Measurements from ENCODE around the gene WASF3. TPM values are rescaled to one million over a fixed set of nuclear protein-coding genes. Genes with fewer than 3 reads are reported as not detected.

The WASF3 gene
- total RNA-seq, 1 experiment from 2014 or later: 3.4 TPM

GRCh38 chr13:26711211-26711610, 153.7 kb downstream of the WASF3 start:
- TF ChIP-seq SIN3A (IDR thresholded peaks at IDR 0.05; ENCODE audit: low read depth) (no peak), FOSL1 (IDR thresholded peaks at IDR 0.05; ENCODE audit: low read depth) (no peak), EZH2 (IDR thresholded peaks at IDR 0.05) (no peak), RAD21 (IDR thresholded peaks at IDR 0.05; ENCODE audit: low read depth) (no peak), CEBPB (IDR thresholded peaks at IDR 0.05; ENCODE audit: low read depth) (no peak), JUND (IDR thresholded peaks at IDR 0.05) (no peak), SP1 (IDR thresholded peaks at IDR 0.05; ENCODE audit: low read depth) (no peak), MAX (IDR thresholded peaks at IDR 0.05) (no peak)
- TF ChIP-seq, protein P1, sequence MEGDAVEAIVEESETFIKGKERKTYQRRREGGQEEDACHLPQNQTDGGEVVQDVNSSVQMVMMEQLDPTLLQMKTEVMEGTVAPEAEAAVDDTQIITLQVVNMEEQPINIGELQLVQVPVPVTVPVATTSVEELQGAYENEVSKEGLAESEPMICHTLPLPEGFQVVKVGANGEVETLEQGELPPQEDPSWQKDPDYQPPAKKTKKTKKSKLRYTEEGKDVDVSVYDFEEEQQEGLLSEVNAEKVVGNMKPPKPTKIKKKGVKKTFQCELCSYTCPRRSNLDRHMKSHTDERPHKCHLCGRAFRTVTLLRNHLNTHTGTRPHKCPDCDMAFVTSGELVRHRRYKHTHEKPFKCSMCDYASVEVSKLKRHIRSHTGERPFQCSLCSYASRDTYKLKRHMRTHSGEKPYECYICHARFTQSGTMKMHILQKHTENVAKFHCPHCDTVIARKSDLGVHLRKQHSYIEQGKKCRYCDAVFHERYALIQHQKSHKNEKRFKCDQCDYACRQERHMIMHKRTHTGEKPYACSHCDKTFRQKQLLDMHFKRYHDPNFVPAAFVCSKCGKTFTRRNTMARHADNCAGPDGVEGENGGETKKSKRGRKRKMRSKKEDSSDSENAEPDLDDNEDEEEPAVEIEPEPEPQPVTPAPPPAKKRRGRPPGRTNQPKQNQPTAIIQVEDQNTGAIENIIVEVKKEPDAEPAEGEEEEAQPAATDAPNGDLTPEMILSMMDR (IDR thresholded peaks at IDR 0.05 in 2 of 3, conservative IDR thresholded peaks at IDR 0.05 in 1 of 3; ENCODE audit: borderline replicate concordance in 1 of 3, insufficient read depth in 1 of 3, low read depth in 2 of 3, low read length in 2 of 3): no peak
- Histone ChIP-seq H3K4me1 (ENCODE audit: control insufficient read depth in 1 of 2, insufficient read depth in 2 of 2, low read length in 2 of 2) (no peaks in the 10 kb centered on the region), H4K20me1 (ENCODE audit: insufficient read depth) (no peaks in the 10 kb centered on the region), H3K9me3 (ENCODE audit: control insufficient read depth in 1 of 2, insufficient read depth in 1 of 2, low read depth in 1 of 2, low read length in 2 of 2) (no peaks in the 10 kb centered on the region), H3K4me2 (ENCODE audit: low read length) (no peak overlapping the region), H3K27ac (ENCODE audit: low read depth, low read length) (no peak overlapping the region), H3K9ac (ENCODE audit: low read length) (no peak overlapping the region), H3K9me2 (ENCODE audit: insufficient read depth) (no peaks in the 10 kb centered on the region), H3K36me3 (ENCODE audit: control insufficient read depth in 1 of 2, insufficient read depth in 2 of 2, low read length in 2 of 2) (no peaks in the 10 kb centered on the region), H3K79me2 (ENCODE audit: insufficient read depth, low read length) (no peaks in the 10 kb centered on the region), H3K4me3 (replicated peaks in 1 of 2; ENCODE audit: low read depth in 1 of 2, low read length in 2 of 2) (no peak overlapping the region), H2AFZ (ENCODE audit: low read depth, low read length, poor library complexity, severe bottlenecking) (no peak overlapping the region), H3K27me3 (ENCODE audit: insufficient read depth, low read length) (0 out of 2 replicates have a peak, but pooled peaks cover 12% of the 10 kb centered on the region)
- RAD21 ChIA-PET (ENCODE audit: low non-redundant PET in 1 of 2, low total read pairs in 2 of 2, uncharacterized antibody in 2 of 2, unreplicated experiment in 2 of 2): no interaction called here
- POLR2A ChIA-PET: no interaction called here
- DNase-seq (ENCODE audit: low read depth, low spot score) (no peak), ATAC-seq (no peak)
- CTCF ChIA-PET: interaction anchor here (1.1 to 1.2 kb wide), 2 partner anchors 162 to 218 kb away, joined by 3 read pairs; no protein-coding TSS in a partner anchor
- intact Hi-C loops (cut with micrococcal nuclease): no loop called here
- no TSS peak for BruUV-seq (replicated peaks)

GRCh38 chr13:26713341-26713740, 155.9 kb downstream of the WASF3 start:
- ChIA-PET POLR2A (no interaction called here), CTCF (interaction anchor here (1.2 kb wide), 1 partner anchor 160 kb away, joined by 4 read pairs; no protein-coding TSS in a partner anchor), RAD21 (ENCODE audit: low non-redundant PET in 1 of 2, low total read pairs in 2 of 2, uncharacterized antibody in 2 of 2, unreplicated experiment in 2 of 2) (no interaction called here)
- Histone ChIP-seq H3K9ac (ENCODE audit: low read length) (no peak overlapping the region), H3K27me3 (ENCODE audit: insufficient read depth, low read length) (0 out of 2 replicates have a peak, but pooled peaks cover 12% of the 10 kb centered on the region), H3K36me3 (ENCODE audit: control insufficient read depth in 1 of 2, insufficient read depth in 2 of 2, low read length in 2 of 2) (no peaks in the 10 kb centered on the region), H2AFZ (ENCODE audit: low read depth, low read length, poor library complexity, severe bottlenecking) (no peak overlapping the region), H4K20me1 (ENCODE audit: insufficient read depth) (no peaks in the 10 kb centered on the region), H3K27ac (ENCODE audit: low read depth, low read length) (no peak overlapping the region), H3K4me3 (replicated peaks in 1 of 2; ENCODE audit: low read depth in 1 of 2, low read length in 2 of 2) (no peak overlapping the region), H3K4me1 (ENCODE audit: control insufficient read depth in 1 of 2, insufficient read depth in 2 of 2, low read length in 2 of 2) (no peaks in the 10 kb centered on the region), H3K9me2 (ENCODE audit: insufficient read depth) (no peaks in the 10 kb centered on the region), H3K4me2 (ENCODE audit: low read length) (no peak overlapping the region), H3K79me2 (ENCODE audit: insufficient read depth, low read length) (no peaks in the 10 kb centered on the region), H3K9me3 (ENCODE audit: control insufficient read depth in 1 of 2, insufficient read depth in 1 of 2, low read depth in 1 of 2, low read length in 2 of 2) (no peaks in the 10 kb centered on the region)
- DNase-seq (ENCODE audit: low read depth, low spot score) (no peak), ATAC-seq (no peak)
- intact Hi-C loops (cut with micrococcal nuclease): no loop called here
- no TSS peak for BruUV-seq (replicated peaks)
- no peak for TF ChIP-seq EGR1 (IDR thresholded peaks at IDR 0.05; ENCODE audit: low read depth)
- TF ChIP-seq, protein P1 (IDR thresholded peaks at IDR 0.05 in 2 of 3, conservative IDR thresholded peaks at IDR 0.05 in 1 of 3; ENCODE audit: borderline replicate concordance in 1 of 3, insufficient read depth in 1 of 3, low read depth in 2 of 3, low read length in 2 of 3): no peak
- no peak for TF ChIP-seq JUND (IDR thresholded peaks at IDR 0.05)
- TF ChIP-seq, protein P2, sequence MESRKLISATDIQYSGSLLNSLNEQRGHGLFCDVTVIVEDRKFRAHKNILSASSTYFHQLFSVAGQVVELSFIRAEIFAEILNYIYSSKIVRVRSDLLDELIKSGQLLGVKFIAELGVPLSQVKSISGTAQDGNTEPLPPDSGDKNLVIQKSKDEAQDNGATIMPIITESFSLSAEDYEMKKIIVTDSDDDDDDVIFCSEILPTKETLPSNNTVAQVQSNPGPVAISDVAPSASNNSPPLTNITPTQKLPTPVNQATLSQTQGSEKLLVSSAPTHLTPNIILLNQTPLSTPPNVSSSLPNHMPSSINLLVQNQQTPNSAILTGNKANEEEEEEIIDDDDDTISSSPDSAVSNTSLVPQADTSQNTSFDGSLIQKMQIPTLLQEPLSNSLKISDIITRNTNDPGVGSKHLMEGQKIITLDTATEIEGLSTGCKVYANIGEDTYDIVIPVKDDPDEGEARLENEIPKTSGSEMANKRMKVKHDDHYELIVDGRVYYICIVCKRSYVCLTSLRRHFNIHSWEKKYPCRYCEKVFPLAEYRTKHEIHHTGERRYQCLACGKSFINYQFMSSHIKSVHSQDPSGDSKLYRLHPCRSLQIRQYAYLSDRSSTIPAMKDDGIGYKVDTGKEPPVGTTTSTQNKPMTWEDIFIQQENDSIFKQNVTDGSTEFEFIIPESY (IDR thresholded peaks at IDR 0.05; ENCODE audit: extremely low read depth, insufficient replicate concordance, low read length): no peak
- no peak for TF ChIP-seq POLR2AphosphoS5 (IDR thresholded peaks at IDR 0.05; ENCODE audit: low read depth, low read length)
- no peak for TF ChIP-seq ELF1 (IDR thresholded peaks at IDR 0.05; ENCODE audit: borderline replicate concordance, low read depth)
- no peak for TF ChIP-seq EZH2 (IDR thresholded peaks at IDR 0.05)
- no peak for TF ChIP-seq MAX (IDR thresholded peaks at IDR 0.05)
- TF ChIP-seq SRF (IDR thresholded peaks at IDR 0.05; ENCODE audit: low read depth): no peak
